Measurements from ENCODE around the gene LIPM.

The LIPM gene

GRCh38 chr10:88841316-88842111 lies 39.0 kb downstream of the LIPM start:
- DNase-seq: no peak

DNA sequence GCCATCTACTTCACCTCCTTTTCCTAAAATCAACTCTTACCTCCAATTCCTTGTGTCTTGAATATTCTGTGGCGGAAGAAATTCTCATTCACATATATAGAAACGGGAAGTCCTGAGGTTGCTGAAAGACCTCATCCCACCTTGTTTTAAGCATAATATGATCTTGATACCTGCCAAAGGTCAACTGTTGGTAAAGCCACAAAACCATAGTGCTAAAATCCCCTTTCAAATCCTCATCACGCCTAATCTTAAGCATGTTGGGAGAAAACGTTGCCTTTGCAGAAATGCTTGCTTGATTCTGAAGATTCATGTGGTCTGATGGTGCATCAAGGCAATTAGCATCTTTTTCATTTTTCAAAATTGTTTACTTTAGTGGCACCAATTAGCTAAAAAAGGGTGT lies 40.6 kb downstream of the LIPM start:
- DNase-seq: no peak

DNA sequence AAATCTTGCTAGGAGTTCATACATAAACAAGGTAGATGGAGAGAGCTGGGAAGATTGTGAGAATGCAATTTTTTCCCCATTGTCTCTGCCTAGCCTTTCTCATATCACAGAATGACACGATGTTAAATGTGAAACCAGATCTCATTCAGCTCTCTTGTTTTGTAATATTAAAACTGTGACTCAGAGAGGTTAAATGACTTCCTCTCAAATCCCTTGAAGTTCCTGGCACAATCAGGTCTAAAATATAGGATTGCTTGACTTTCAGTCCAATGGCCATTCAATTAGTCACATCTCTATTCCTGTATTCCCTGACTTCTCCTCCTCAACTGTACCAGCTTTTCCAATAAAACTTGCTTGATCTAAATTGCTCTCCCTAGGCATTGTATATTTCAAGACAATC lies 46.0 kb downstream of the LIPM start:
- DNase-seq: no peak

DNA sequence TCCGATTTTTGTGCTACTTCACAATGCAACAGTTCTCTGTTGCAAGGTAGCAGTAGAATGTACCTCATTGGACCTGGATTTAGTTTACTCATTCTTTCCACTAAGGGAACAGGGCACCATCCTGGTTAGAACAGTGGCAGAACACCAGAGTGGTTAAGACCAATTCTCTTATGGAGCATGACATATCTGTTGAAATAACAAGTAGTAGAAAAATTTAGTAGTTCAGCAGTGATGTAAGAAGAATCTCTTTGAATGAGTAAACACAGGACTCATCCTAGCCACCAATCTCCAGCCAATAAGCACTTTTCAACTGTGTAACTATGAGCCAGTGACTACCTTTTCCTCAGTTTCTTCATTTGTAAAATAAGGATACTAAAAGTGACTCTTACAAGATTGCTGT lies 46.7 kb downstream of the LIPM start:
- no peak for DNase-seq

- no peak for DNase-seq
Measured at GRCh38 chr10:88850712-88851111, 48.2 kb downstream of the LIPM start.

- DNase-seq: no peak
Measured at GRCh38 chr10:88851706-88852105, 49.2 kb downstream of the LIPM start, which contains the start of gene ANKRD22. TSS of gene ANKRD22 (minus strand) at chr10:88851844. CDS start at chr10:88851607, 237 bp downstream.

- DNase-seq: no peak
Measured at GRCh38 chr10:88852327-88852726, 49.8 kb downstream of the LIPM start.

DNA sequence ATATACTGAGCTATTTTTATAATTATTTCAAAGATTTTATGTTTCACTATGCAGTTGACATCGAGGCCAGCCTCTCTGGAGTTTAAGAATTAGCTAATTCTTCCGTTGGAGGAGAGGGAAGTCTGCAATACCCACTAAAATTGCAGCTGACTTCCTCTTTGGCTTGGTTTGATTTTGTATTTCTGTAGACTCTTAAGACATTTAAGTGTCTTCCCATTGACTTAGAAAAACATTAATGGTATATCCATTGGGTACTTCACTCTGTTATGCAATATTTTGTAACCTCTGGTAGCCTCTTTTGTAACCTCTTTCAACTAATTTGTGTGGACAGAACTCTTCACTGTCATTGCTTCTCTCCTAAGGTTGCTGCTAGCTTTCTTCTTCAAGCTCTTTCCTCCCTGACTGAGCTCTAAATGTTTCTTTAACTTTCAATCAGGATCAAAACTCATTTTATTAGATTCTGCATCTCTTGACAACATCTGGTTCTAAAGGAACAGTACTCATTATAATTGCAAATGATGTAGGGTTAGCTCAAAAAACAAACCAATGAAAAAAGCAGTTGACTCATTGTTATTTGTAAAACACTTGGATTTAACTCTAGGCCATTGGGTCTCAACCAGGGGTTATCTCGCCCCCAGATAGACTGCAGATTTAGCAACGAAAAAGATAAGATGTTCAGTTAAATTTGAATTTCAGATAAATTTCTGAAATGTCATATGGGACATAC lies 50.8 kb downstream of the LIPM start:
- no peak for DNase-seq

DNA sequence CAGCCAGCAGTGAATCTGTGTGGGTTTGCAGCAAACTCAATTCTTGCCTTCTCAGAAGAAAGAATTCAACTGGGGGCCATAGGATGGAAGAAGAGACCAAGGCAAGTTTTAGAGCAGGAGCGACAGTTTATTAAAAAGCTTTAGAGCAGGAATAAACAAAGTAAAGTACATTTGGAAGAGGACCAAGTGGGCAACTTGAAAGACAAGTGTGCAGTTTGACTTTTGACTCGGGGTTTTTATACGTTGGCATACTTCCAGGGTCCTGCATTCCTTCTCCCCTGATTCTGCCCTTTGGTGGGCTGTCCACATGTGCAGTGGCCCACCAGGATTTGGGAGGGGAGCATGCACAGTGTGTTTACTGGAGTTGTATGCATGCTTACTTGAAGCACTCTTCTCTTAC lies 52.2 kb downstream of the LIPM start:
- DNase-seq: no peak

GRCh38 chr10:88857831-88858230 lies 55.3 kb downstream of the LIPM start:
- no peak for DNase-seq

DNA sequence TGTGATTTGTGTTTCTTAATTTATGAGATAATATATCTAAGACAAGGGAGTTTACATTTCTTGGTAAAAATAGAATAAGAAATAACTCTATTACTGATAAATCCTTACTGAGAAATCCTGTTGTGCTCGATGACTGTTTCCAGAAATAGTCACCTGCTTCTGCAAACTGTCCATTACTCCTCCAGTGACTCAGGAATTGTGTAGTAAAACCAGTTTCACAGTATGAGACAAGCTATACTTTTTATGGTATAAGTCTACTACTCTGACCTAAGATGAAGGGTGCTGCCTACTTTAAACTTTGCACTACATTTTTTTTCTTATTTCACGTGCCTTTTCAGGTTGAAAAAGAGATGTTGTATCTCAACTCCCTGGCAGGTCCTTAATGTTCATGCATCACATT lies 56.0 kb downstream of the LIPM start:
- DNase-seq: no peak

DNA sequence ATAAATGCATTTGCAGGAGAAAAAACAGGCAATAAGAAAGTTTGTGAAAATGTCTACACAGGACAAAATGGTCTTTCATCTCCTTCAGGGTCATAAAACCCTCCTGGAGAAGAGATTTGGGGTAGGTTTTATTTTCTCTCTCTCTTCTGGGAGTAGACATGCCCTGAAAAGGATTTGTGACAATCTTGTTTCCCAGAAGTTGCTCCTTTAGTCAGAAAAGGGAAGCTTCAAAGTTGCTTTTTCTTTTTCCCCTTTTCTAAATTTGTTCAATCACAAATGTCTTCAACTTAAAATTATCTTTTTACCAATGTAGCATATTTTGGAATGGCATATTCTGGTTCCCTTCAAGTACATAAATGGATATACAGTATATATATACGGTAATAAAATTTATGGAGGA lies 58.5 kb downstream of the LIPM start:
- DNase-seq: no peak

DNA sequence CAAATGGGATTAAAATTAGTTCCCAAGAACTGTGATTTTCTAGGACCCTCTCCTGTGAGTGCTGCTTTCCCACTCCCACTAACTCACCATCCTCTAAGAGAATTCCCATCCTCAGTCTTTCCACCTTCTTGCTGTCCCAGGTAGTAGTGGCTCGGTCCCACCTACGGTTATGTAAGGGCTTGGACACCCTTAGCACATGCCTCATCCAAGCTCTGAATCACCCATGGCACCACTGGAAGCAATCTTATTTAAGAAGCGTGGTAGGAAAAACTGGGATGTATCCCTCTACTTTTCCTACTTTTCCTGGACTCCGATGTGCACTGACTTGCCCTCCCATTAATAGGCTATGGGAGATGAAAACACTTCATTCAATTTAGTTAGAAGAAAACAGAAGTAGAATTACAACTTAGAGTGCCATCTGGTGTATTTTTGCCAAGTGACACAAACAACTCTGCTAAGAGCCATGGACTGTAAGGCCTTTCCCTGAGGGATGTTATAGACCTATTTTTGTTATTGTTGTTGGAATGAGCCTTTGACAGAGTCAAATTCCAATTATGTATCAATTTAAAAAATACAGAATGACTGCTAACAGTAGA lies 62.8 kb downstream of the LIPM start:
- no peak for DNase-seq

- DNase-seq: no peak
Measured at GRCh38 chr10:88866454-88866853, 63.9 kb downstream of the LIPM start.

DNA sequence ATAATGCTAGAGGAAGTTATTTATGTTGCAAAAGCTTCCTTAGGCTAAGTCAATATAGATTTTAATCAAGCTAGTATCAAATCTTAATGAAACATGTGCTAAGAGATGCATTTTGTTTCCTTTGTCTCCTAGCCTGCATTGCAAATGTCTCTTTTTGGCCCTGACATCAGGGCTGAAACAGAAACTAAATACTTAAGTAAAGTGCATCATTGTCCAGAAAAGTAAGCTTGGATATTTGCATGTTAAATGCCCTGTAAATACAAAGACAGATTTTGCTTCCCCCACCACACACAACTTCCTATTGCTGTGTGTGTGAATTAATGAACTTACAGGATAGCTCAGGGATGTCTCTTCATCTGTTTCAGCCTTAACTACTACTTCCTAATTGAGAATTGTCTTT lies 67.6 kb downstream of the LIPM start:
- DNase-seq: no peak
